PFSK-1 (cell line): ENCODE data around the gene OTOP3.

Experiments
- POLR2AphosphoS5 ChIP-seq: IDR thresholded peaks from 2 replicates; pipeline ENCODE4 v1.6.1; 2012; ENCODE audit warnings: low read depth, mild to moderate bottlenecking, control low read depth, low read length, moderate library complexity
- SIN3A ChIP-seq: IDR thresholded peaks from 2 replicates; pipeline ENCODE4 v1.6.1; 2012; ENCODE audit warnings: mild to moderate bottlenecking, low read length, moderate library complexity, borderline replicate concordance; ENCODE audit not compliant: insufficient read depth
- TAF1 ChIP-seq: IDR thresholded peaks from 2 replicates; pipeline ENCODE4 v1.6.1; 2012; ENCODE audit warnings: low read length, control low read depth, borderline replicate concordance; ENCODE audit not compliant: insufficient read depth
- TF ChIP-seq, protein P1 (sequence below), 2 experiments: IDR thresholded peaks; 2 replicates each; pipeline versions ENCODE4 v1.6.1 to v1.8.0; 2011 to 2012; ENCODE audit warnings: low read depth in 2 of 2, low read length in 2 of 2, control low read depth in 1 of 2, inconsistent platforms in 1 of 2, mild to moderate bottlenecking in 1 of 2, moderate library complexity in 1 of 2; ENCODE audit not compliant: insufficient read depth in 1 of 2

DNA sequence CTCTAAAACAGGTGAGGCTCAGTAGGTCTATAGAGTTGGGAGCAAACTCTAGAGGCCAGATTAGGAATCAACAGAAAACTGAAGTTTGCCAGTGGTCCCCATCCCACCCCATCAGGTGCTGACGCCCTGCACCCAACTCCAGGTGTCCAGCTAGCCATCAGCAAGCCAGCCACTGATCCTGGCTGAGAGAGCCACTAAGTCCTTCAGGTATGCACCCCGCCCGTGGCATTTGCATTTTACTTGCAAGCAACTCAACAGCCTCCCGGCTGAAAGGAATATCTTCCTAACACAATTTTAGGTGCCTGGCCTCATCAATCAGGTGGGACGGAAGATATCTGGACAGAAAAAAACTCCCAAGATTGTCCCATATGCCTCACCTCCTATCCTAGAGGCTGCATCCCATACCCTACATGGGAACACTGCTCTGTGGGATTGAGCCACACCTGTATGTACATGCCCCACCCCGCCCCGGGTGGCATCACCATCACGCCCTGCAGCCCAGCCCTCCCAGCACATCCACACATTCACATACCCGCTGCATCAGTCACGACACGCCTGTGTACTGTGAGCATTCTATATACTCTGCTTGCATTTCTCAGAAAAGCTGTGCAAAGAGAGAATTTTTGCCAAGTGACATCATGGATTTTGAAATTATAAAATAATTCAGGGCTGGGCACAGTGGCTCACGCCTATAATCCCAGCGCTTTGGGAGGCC, 8.3 kb downstream of the OTOP3 start:
- TF ChIP-seq POLR2AphosphoS5 (no peak), TAF1 (no peak), SIN3A (no peak)
- TF ChIP-seq, protein P1, sequence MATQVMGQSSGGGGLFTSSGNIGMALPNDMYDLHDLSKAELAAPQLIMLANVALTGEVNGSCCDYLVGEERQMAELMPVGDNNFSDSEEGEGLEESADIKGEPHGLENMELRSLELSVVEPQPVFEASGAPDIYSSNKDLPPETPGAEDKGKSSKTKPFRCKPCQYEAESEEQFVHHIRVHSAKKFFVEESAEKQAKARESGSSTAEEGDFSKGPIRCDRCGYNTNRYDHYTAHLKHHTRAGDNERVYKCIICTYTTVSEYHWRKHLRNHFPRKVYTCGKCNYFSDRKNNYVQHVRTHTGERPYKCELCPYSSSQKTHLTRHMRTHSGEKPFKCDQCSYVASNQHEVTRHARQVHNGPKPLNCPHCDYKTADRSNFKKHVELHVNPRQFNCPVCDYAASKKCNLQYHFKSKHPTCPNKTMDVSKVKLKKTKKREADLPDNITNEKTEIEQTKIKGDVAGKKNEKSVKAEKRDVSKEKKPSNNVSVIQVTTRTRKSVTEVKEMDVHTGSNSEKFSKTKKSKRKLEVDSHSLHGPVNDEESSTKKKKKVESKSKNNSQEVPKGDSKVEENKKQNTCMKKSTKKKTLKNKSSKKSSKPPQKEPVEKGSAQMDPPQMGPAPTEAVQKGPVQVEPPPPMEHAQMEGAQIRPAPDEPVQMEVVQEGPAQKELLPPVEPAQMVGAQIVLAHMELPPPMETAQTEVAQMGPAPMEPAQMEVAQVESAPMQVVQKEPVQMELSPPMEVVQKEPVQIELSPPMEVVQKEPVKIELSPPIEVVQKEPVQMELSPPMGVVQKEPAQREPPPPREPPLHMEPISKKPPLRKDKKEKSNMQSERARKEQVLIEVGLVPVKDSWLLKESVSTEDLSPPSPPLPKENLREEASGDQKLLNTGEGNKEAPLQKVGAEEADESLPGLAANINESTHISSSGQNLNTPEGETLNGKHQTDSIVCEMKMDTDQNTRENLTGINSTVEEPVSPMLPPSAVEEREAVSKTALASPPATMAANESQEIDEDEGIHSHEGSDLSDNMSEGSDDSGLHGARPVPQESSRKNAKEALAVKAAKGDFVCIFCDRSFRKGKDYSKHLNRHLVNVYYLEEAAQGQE (IDR thresholded peaks at IDR 0.05; ENCODE audit: insufficient read depth in 1 of 2, low read depth in 2 of 2, low read length in 2 of 2) = no peak
